Neural cell (in vitro differentiated cells): Measurements from ENCODE around the gene AGR2. TPM values are rescaled to one million over a fixed set of nuclear protein-coding genes. Genes with fewer than 3 reads are reported as not detected.
"Not testable (repeated sequence)": the region's sequence is repeated elsewhere in the genome, so short reads cannot be mapped to it uniquely, and the experiment has no call there.

Source experiments
- H2AFZ ChIP-seq: fragments of 200-600, 300-800 bp; sonication (generic), shearing (Covaris generic); 2 replicates; pipeline ENCODE4 v1.6.0; 2014; ENCODE audit warnings: low read depth, mild to moderate bottlenecking, antibody characterized with exemption, low read length, moderate library complexity
- H3F3A ChIP-seq: fragments of 200-600 bp; shearing (Covaris generic); 2 replicates; pipeline ENCODE4 v1.6.1; 2016; ENCODE audit warnings: mild to moderate bottlenecking, moderate library complexity, mixed read lengths, antibody characterized with exemption, low read length; ENCODE audit not compliant: insufficient read depth, poor library complexity, severe bottlenecking
- H3K27ac ChIP-seq: fragments of 200-600, 300-800 bp; sonication (generic), shearing (Covaris generic); 2 replicates; pipeline ENCODE4 v1.5.1; 2014; ENCODE audit warnings: mild to moderate bottlenecking, low read length, moderate library complexity
- H3K27me3 ChIP-seq: fragments of 300-800, 200-600 bp; sonication (generic), shearing (Covaris generic); 2 replicates; pipeline ENCODE4 v1.6.0; 2014; ENCODE audit warnings: mild to moderate bottlenecking, low read depth, low read length, moderate library complexity; ENCODE audit not compliant: insufficient read depth
- H3K36me3 ChIP-seq: fragments of 300-800, 200-600 bp; sonication (generic), shearing (Covaris generic); 2 replicates; pipeline ENCODE4 v1.5.1; 2014; ENCODE audit warnings: mild to moderate bottlenecking, antibody characterized with exemption, low read length, moderate library complexity; ENCODE audit not compliant: insufficient read depth
- H3K4me2 ChIP-seq: fragments of 300-800, 200-600 bp; sonication (generic), shearing (Covaris generic); 2 replicates; pipeline ENCODE4 v1.6.0; 2014; ENCODE audit warnings: mild to moderate bottlenecking, low read length
- H3K4me3 ChIP-seq: fragments of 300-800, 200-600 bp; sonication (generic), shearing (Covaris generic); 2 replicates; pipeline ENCODE4 v1.5.1; 2014; ENCODE audit warnings: mild to moderate bottlenecking, low read length, moderate library complexity
- H3K79me2 ChIP-seq: fragments of 200-600 bp; shearing (Covaris generic); replicated peaks from 2 replicates; pipeline ENCODE4 v1.6.0; 2014; ENCODE audit warnings: mild to moderate bottlenecking, low read length, moderate library complexity; ENCODE audit not compliant: insufficient read depth
- H3K9ac ChIP-seq: fragments of 300-800, 200-600 bp; sonication (generic), shearing (Covaris generic); 2 replicates; pipeline ENCODE4 v1.6.1; 2016; ENCODE audit warnings: mild to moderate bottlenecking, low read length, mixed read lengths
- H3K9me2 ChIP-seq: fragments of 200-600 bp; shearing (Covaris generic); 2 replicates; pipeline ENCODE4 v1.6.1; 2016; ENCODE audit warnings: mild to moderate bottlenecking, low read length, mixed read lengths; ENCODE audit not compliant: insufficient read depth
- H3K9me3 ChIP-seq: fragments of 200-600, 300-800 bp; sonication (generic), shearing (Covaris generic); 2 replicates; pipeline ENCODE4 v1.6.1; 2016; ENCODE audit warnings: mild to moderate bottlenecking, mixed run types, low read length, moderate library complexity, mixed read lengths
- H4K20me1 ChIP-seq: fragments of 200-600 bp; shearing (Covaris generic); 2 replicates; pipeline ENCODE4 v1.6.1; 2016; ENCODE audit warnings: mild to moderate bottlenecking, mixed run types; ENCODE audit not compliant: insufficient read depth
- EP300 ChIP-seq: fragments of 450-650 bp; conservative IDR thresholded peaks from 2 replicates; pipeline ENCODE4 v1.6.1; 2014; ENCODE audit warnings: antibody characterized with exemption, mild to moderate bottlenecking, moderate library complexity; ENCODE audit not compliant: poor library complexity, severe bottlenecking
- EZH2 ChIP-seq: fragments of 200-600, 300-800 bp; shearing (Covaris generic), sonication (generic); IDR thresholded peaks from 2 replicates; pipeline ENCODE4 v1.6.1; 2014; ENCODE audit warnings: antibody characterized with exemption, low read length, borderline replicate concordance, mild to moderate bottlenecking; ENCODE audit not compliant: insufficient read depth, poor library complexity, severe bottlenecking
- MXI1 ChIP-seq: fragments of 450-650 bp; conservative IDR thresholded peaks from 2 replicates; pipeline ENCODE4 v1.6.1; 2014; ENCODE audit warnings: antibody characterized with exemption, mild to moderate bottlenecking; ENCODE audit not compliant: poor library complexity, severe bottlenecking
- POLR2AphosphoS5 ChIP-seq: IDR thresholded peaks from 2 replicates; pipeline ENCODE4 v1.6.1; 2012
- RAD21 ChIP-seq: fragments of 450-650 bp; conservative IDR thresholded peaks from 2 replicates; pipeline ENCODE4 v1.6.1; 2014; ENCODE audit warnings: antibody characterized with exemption, mild to moderate bottlenecking, moderate library complexity
- SMC3 ChIP-seq: fragments of 450-650 bp; conservative IDR thresholded peaks from 2 replicates; pipeline ENCODE4 v1.6.1; 2014; ENCODE audit warnings: antibody characterized with exemption, mild to moderate bottlenecking, moderate library complexity; ENCODE audit not compliant: poor library complexity
- TAF1 ChIP-seq: IDR thresholded peaks from 2 replicates; pipeline ENCODE4 v1.6.1; 2012; ENCODE audit warnings: low read depth
- polyA minus RNA-seq: library from RNA; depleted of rRNA, polyadenylated mRNA; stranded (reverse); fragments of >200 nt; gene quantifications from 2 replicates; pipeline ENCODE4 v1.2.3, GENCODE V29; 2014
- polyA plus RNA-seq: library from polyadenylated mRNA; depleted of rRNA; stranded (reverse); fragments of >200 nt; gene quantifications from 2 replicates; pipeline ENCODE4 v1.2.3, GENCODE V29; 2014
- TF ChIP-seq, protein P1 (sequence below): fragments of 450-650 bp; IDR thresholded peaks from 2 replicates; pipeline ENCODE4 v1.5.1; 2014; ENCODE audit warnings: antibody characterized with exemption, mild to moderate bottlenecking, moderate library complexity; ENCODE audit not compliant: poor library complexity, severe bottlenecking
- TF ChIP-seq, protein P2 (sequence below): IDR thresholded peaks from 2 replicates; pipeline ENCODE4 v1.6.1; 2012; ENCODE audit warnings: borderline replicate concordance

The AGR2 gene
- polyA plus RNA-seq: not detected in 2 replicates
- polyA minus RNA-seq: not detected in 2 replicates

DNA sequence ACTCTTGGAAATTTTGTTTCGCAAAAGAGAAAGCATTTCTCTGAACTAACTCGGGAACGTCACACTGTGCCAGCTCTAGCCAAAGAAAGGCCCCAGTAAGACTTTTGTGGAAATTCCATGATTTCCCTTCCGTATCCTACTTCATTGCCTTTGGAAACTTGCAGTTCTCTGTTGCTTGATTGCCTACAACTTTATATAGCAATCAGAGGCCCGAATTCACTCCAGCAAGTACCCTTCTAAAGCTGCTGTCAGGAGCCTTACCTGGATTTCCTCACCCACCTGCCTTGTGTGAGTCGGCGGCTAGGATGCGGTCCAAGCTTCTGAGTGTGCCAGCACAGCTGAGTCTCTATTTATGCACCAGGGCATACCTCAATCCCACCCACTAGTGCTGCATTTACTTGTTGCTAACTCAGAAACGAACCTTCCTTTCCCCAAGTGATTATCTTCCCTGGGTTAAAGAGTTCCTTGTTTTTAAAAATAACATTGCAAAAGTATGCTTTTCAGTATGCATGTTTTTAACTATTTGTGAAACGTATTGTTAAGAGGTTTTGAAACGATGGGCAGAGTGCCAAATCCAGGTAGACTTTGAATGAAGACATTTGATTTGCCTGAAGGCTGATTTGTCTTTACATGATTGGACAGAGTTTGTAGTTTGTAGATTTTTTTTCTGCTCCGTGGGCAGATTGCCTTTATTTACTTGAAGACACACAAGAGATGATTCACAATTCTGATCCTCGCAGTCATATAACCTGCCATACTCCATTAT, at the start of gene AGR2:
TSS of gene AGR2 (minus strand) at position 326 of the 766 bp plus-strand sequence. CDS start 3,203 bp downstream, outside the sequence.
- Histone ChIP-seq H3K4me3 (no peak within 1 kb of the TSS), H4K20me1 (no peaks in the 10 kb centered on the region), H3K79me2 (no peaks in the 10 kb centered on the region), H3K27ac (no peak within 1 kb of the TSS), H3K9me3 (no peaks in the 10 kb centered on the region), H2AFZ (no peak within 1 kb of the TSS), H3K36me3 (no peaks in the 10 kb centered on the region), H3F3A (no peaks in the 10 kb centered on the region), H3K9ac (no peak within 1 kb of the TSS), H3K4me2 (no peak within 1 kb of the TSS), H3K9me2 (no peaks in the 10 kb centered on the region), H3K27me3 (no peaks in the 10 kb centered on the region)
- TF ChIP-seq EZH2 (no peak), MXI1 (no peak)

DNA sequence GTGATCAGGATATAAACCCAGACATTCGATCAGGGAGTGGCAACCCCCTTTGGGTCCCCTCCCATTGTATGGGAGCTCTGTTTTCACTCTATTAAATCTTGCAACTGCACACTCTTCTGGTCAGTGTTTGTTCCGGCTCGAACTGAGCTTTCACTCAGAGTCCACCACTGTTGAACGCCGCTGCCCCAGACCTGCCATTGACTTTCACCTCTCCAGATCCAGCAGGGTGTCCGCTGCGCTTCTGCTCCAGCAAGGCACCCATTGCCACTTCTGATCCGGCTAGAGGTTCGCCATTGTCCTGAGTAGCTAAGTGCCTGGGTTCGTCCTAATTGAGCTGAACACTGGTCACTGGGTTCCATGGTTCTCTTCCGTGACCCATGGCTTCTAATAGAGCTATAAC, 48.4 kb upstream of the AGR2 start:
- not testable (repeated sequence) for H3K36me3 ChIP-seq, H3K79me2 ChIP-seq, H3K9me3 ChIP-seq, H3K27me3 ChIP-seq, H3K4me3 ChIP-seq, H2AFZ ChIP-seq, H3F3A ChIP-seq, H3K9me2 ChIP-seq, H3K27ac ChIP-seq, H3K4me2 ChIP-seq, H4K20me1 ChIP-seq, H3K9ac ChIP-seq

DNA sequence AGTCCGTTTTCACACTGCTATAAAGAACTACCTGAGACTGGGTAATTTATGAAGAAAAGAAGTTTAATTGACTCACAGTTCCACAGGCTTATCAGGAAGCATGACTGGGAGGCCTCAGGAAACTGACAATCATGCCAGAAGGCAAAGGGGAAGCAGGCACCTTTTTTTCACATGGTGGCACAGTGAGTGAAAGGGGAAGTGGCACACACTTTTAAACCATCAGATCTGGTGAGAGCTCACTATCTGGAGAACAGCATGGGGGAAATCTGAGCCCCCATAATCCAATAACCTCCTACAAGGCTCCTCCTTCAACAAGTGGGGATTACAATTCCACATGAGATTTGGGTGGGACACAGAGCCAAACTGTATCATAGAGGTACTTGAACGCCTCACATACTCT, 47.0 kb upstream of the AGR2 start:
- Histone ChIP-seq H3K9ac (no peak overlapping the region), H3K27me3 (no peaks in the 10 kb centered on the region), H3K79me2 (no peaks in the 10 kb centered on the region), H3K27ac (no peak overlapping the region), H3K36me3 (no peaks in the 10 kb centered on the region), H2AFZ (no peak overlapping the region), H3K9me2 (no peaks in the 10 kb centered on the region), H4K20me1 (no peaks in the 10 kb centered on the region), H3K4me2 (no peak overlapping the region), H3K9me3 (no peaks in the 10 kb centered on the region), H3K4me3 (no peak overlapping the region), H3F3A (no peaks in the 10 kb centered on the region)
- TF ChIP-seq RAD21 (no peak), EP300 (no peak), MXI1 (no peak), EZH2 (no peak), SMC3 (no peak), TAF1 (no peak), POLR2AphosphoS5 (no peak)
- TF ChIP-seq, protein P1, sequence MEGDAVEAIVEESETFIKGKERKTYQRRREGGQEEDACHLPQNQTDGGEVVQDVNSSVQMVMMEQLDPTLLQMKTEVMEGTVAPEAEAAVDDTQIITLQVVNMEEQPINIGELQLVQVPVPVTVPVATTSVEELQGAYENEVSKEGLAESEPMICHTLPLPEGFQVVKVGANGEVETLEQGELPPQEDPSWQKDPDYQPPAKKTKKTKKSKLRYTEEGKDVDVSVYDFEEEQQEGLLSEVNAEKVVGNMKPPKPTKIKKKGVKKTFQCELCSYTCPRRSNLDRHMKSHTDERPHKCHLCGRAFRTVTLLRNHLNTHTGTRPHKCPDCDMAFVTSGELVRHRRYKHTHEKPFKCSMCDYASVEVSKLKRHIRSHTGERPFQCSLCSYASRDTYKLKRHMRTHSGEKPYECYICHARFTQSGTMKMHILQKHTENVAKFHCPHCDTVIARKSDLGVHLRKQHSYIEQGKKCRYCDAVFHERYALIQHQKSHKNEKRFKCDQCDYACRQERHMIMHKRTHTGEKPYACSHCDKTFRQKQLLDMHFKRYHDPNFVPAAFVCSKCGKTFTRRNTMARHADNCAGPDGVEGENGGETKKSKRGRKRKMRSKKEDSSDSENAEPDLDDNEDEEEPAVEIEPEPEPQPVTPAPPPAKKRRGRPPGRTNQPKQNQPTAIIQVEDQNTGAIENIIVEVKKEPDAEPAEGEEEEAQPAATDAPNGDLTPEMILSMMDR: no peak
- TF ChIP-seq, protein P2, sequence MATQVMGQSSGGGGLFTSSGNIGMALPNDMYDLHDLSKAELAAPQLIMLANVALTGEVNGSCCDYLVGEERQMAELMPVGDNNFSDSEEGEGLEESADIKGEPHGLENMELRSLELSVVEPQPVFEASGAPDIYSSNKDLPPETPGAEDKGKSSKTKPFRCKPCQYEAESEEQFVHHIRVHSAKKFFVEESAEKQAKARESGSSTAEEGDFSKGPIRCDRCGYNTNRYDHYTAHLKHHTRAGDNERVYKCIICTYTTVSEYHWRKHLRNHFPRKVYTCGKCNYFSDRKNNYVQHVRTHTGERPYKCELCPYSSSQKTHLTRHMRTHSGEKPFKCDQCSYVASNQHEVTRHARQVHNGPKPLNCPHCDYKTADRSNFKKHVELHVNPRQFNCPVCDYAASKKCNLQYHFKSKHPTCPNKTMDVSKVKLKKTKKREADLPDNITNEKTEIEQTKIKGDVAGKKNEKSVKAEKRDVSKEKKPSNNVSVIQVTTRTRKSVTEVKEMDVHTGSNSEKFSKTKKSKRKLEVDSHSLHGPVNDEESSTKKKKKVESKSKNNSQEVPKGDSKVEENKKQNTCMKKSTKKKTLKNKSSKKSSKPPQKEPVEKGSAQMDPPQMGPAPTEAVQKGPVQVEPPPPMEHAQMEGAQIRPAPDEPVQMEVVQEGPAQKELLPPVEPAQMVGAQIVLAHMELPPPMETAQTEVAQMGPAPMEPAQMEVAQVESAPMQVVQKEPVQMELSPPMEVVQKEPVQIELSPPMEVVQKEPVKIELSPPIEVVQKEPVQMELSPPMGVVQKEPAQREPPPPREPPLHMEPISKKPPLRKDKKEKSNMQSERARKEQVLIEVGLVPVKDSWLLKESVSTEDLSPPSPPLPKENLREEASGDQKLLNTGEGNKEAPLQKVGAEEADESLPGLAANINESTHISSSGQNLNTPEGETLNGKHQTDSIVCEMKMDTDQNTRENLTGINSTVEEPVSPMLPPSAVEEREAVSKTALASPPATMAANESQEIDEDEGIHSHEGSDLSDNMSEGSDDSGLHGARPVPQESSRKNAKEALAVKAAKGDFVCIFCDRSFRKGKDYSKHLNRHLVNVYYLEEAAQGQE: no peak
